Parathyroid adenoma (tissue), 2 donors: ENCODE results near the gene KIF26B.
"Not testable (repeated sequence)": the region's sequence is repeated elsewhere in the genome, so short reads cannot be mapped to it uniquely, and the experiment has no call there.

Source experiments
- H2AFZ ChIP-seq: fragments of 300-600 bp; sonication (generic); one replicate; pipeline ENCODE4 v1.7.0; 2017; ENCODE audit warnings: antibody characterized with exemption, mild to moderate bottlenecking
- H3K27ac ChIP-seq: fragments of 300-600 bp; sonication (generic); one replicate; pipeline ENCODE4 v1.7.0; 2017
- H3K27me3 ChIP-seq: fragments of 300-600 bp; sonication (generic); one replicate; pipeline ENCODE4 v1.7.0; 2017; ENCODE audit warnings: low read length; ENCODE audit not compliant: control insufficient read depth, insufficient read depth
- H3K36me3 ChIP-seq: fragments of 300-600 bp; sonication (generic); one replicate; pipeline ENCODE4 v1.7.0; 2017; ENCODE audit warnings: low read length; ENCODE audit not compliant: control insufficient read depth, insufficient read depth
- H3K4me1 ChIP-seq: fragments of 300-600 bp; sonication (generic); one replicate; pipeline ENCODE4 v1.7.0; 2017; ENCODE audit warnings: control low read depth
- H3K4me2 ChIP-seq: fragments of 300-600 bp; sonication (generic); one replicate; pipeline ENCODE4 v1.7.0; 2017; ENCODE audit warnings: low read length
- H3K4me3 ChIP-seq: fragments of 300-600 bp; sonication (generic); one replicate; pipeline ENCODE4 v1.7.0; 2017; ENCODE audit warnings: low read depth, low read length
- H3K79me2 ChIP-seq: fragments of 300-600 bp; sonication (generic); one replicate; pipeline ENCODE4 v1.7.0; 2017; ENCODE audit warnings: control low read depth
- H3K9ac ChIP-seq: fragments of 300-600 bp; sonication (generic); one replicate; pipeline ENCODE4 v1.7.0; 2017; ENCODE audit warnings: mild to moderate bottlenecking
- H3K9me3 ChIP-seq: fragments of 300-600 bp; sonication (generic); one replicate; pipeline ENCODE4 v1.7.0; 2017; ENCODE audit warnings: low read length; ENCODE audit not compliant: control insufficient read depth
- CTCF ChIP-seq: fragments of 300-600 bp; sonication (generic); IDR thresholded peaks from one replicate; pipeline ENCODE4 v1.7.0; 2017; ENCODE audit warnings: antibody characterized with exemption, mild to moderate bottlenecking
- donor health status: primary hyperparathyroidism.

The KIF26B gene

GRCh38 chr1:245332513-245332912 is 177.7 kb downstream of the KIF26B start:
- no peak for TF ChIP-seq CTCF
- H2AFZ ChIP-seq, result no peak overlapping the region
- no peak overlapping the region for H3K9ac ChIP-seq
- no peak overlapping the region for H3K4me2 ChIP-seq
- no peak overlapping the region for H3K4me3 ChIP-seq
- H3K27ac ChIP-seq, result no peak overlapping the region
- H3K9me3 ChIP-seq, result no peaks in the 10 kb centered on the region
- no peaks in the 10 kb centered on the region for H3K36me3 ChIP-seq
- H3K79me2 ChIP-seq, result no peaks in the 10 kb centered on the region
- no peaks in the 10 kb centered on the region for H3K4me1 ChIP-seq
- H3K27me3 ChIP-seq, result no peaks in the 10 kb centered on the region

DNA sequence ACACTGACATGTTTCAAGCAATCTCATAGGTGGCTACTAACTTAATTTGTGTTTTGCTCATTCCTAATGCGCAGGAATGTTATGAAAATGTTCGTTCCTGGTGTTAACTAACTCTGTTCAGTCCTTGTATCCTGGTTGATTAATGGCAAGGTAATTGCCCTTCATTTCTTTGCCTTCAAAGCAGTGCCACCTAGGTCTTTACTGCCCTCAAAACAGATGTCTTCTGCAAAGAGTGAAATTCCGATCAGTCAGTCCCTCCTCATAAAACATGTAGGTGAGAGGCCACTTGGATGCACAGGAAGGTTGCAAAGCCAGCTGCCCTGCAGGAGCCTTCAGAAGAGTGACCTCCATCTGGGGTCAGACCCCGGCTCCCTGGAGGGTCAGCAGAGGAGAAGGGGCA is 179.4 kb downstream of the KIF26B start:
- Histone ChIP-seq H3K27ac (no peak overlapping the region), H2AFZ (no peak overlapping the region), H3K36me3 (no peaks in the 10 kb centered on the region), H3K4me2 (no peak overlapping the region), H3K9me3 (no peaks in the 10 kb centered on the region), H3K4me3 (no peak overlapping the region), H3K79me2 (no peaks in the 10 kb centered on the region), H3K9ac (no peak overlapping the region), H3K4me1 (no peaks in the 10 kb centered on the region), H3K27me3 (no peaks in the 10 kb centered on the region)
- TF ChIP-seq CTCF, result no peak

DNA sequence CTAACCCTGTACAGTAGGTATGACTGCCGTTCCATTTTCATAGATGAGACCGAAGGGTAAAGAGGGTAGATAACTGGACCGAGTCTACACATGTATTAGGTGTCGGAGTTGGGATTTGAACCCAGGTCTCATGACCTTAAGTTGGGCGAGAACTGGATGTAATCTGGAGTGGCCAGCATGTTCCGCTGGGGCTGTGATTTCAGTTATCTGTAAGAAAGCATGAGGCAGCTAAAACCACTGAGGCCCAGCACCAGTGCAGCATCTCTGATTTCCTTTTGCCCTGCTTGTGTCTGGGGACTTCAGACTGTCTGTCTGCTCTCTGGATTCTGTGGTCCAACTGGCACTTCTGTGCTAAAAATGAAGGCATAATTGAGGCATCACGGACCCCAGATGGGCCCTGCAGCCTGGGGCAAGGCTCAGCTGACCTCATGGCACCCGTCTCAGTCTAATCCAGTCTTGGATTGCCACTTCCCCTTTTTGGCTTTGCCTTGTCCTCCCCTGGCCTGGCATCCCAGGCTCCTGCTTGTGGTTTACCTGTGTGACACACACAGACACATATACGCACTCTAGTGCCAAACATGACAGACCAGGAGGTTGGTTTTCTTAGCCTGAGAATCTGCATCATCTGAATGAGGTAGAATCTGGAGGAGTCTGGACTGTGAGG is 180.2 kb downstream of the KIF26B start:
- no peak for TF ChIP-seq CTCF

GRCh38 chr1:245335684-245336083 is 180.9 kb downstream of the KIF26B start:
- not testable (repeated sequence) for H3K27me3 ChIP-seq, H3K4me3 ChIP-seq, H3K9ac ChIP-seq, H3K27ac ChIP-seq, H3K36me3 ChIP-seq, H3K4me2 ChIP-seq, H3K79me2 ChIP-seq, H3K4me1 ChIP-seq, H3K9me3 ChIP-seq, H2AFZ ChIP-seq

More for the DNA sequence above, 180.2 kb downstream of the KIF26B start:
- no peaks in the 10 kb centered on the region for H3K9me3 ChIP-seq
- no peaks in the 10 kb centered on the region for H3K36me3 ChIP-seq
- no peaks in the 10 kb centered on the region for H3K27me3 ChIP-seq
- H3K27ac ChIP-seq, result no peak overlapping the region
- H3K79me2 ChIP-seq, result no peaks in the 10 kb centered on the region
- H3K9ac ChIP-seq, result no peak overlapping the region
- no peak overlapping the region for H3K4me2 ChIP-seq
- H2AFZ ChIP-seq, result no peak overlapping the region
- no peaks in the 10 kb centered on the region for H3K4me1 ChIP-seq
- no peak overlapping the region for H3K4me3 ChIP-seq

DNA sequence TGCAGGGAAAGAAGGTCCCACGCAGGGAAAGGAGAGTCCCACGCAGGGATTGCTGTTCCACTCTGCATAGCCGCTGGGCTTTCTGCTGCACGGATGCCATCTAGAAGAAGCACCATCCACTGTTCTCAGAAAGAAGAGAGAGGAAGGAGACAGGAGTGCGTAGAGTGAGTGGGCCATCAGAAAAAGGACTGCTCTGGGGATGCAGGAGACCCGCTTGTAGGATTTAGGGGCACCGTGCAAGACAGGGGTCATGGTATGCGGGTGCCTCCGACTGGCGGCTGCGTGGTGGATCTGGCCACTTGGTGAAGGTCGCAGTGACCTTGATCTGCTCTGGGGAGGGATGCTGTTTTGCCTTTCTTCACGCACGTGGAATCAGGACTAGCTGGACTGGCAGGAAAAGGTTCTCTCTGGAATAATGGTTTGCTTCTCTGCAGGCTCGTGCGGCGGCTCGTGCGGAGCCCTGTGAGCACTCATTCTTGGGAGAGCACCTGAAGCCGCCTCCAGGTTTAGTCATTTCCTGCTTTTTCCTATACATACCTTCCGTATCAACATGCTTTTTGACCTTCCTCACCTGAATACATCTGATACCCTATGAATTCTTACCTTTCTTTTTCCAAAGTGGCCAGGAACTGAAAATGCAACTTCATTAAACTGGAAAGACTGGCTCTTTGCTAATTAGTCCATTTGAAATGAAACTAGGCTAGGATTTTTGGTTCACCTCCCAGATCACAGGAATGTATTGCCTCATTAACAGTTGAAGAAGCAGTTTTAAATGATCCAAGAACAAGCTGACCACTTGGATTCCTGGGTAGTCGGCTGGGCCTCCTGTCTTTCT is 181.6 kb downstream of the KIF26B start:
- Histone ChIP-seq H3K9me3 (no peaks in the 10 kb centered on the region), H3K79me2 (no peaks in the 10 kb centered on the region), H3K4me1 (no peaks in the 10 kb centered on the region), H2AFZ (no peak overlapping the region), H3K27ac (no peak overlapping the region), H3K4me2 (peak overlapping the region; percentile 32), H3K36me3 (no peaks in the 10 kb centered on the region), H3K9ac (no peak overlapping the region), H3K4me3 (no peak overlapping the region), H3K27me3 (no peaks in the 10 kb centered on the region)
- no peak for TF ChIP-seq CTCF

GRCh38 chr1:245336984-245337355 is 182.2 kb downstream of the KIF26B start:
- H3K27me3 ChIP-seq, H2AFZ ChIP-seq, H3K4me3 ChIP-seq, H3K9ac ChIP-seq, H3K9me3 ChIP-seq, H3K36me3 ChIP-seq, H3K27ac ChIP-seq, H3K4me1 ChIP-seq, H3K79me2 ChIP-seq: not testable (repeated sequence)
- peak overlapping the region; percentile 32 for H3K4me2 ChIP-seq
